Endothelial cell of umbilical vein (primary cell): ENCODE measurements around the gene COPS6. TPM values are rescaled to one million over a fixed set of nuclear protein-coding genes. Genes with fewer than 3 reads are reported as not detected.

Source experiments
- BruUV-seq: library from RNA; stranded (reverse); fragments of 400-500 nt; replicated peaks from 2 replicates; lab custom pipeline; 2021; lab: Mats Ljungman, UMichigan
- CTCF ChIA-PET: fragments of 300-600, 350-600 bp; sonication (Branson Sonifier 250); formaldehyde crosslinking; loops from one replicate; lab custom pipeline; 2021; ENCODE audit warnings: antibody characterized with exemption, inconsistent platforms; lab: Charles Lee
- POLR2A ChIA-PET: fragments of 300-600, 350-600 bp; sonication (Branson Sonifier 250); formaldehyde crosslinking; loops from one replicate; lab custom pipeline; 2021; ENCODE audit warnings: antibody characterized with exemption, inconsistent platforms; lab: Charles Lee
- DNase-seq: peaks from one replicate; pipeline ENCODE4 v3.0.0-alpha.2; 2011; ENCODE audit warnings: low read depth, low spot score
- FAIRE-seq: peaks from 2 replicates; lab custom pipeline; 2011; peaks lifted over from hg19 to GRCh38; lab: Jason Lieb, UNC
- H2AFZ ChIP-seq: 2 replicates; pipeline ENCODE4 v1.6.0; 2012; ENCODE audit warnings: low read depth, low read length, control low read depth, inconsistent platforms
- H3K27ac ChIP-seq: 2 replicates; pipeline ENCODE4 v1.5.1; 2011; ENCODE audit warnings: low read depth, mild to moderate bottlenecking, control low read depth, low read length, moderate library complexity; ENCODE audit not compliant: insufficient read depth
- H3K27me3 ChIP-seq, 2 experiments: 2 replicates each; pipeline versions ENCODE4 v1.6.0 to v1.6.1; 2011; ENCODE audit warnings: low read length in 2 of 2, mixed read lengths in 1 of 2; ENCODE audit not compliant: control insufficient read depth in 2 of 2, insufficient read depth in 2 of 2
- H3K36me3 ChIP-seq, 2 experiments: 2 replicates in 1 of 2; 3 replicates in 1 of 2; pipeline ENCODE4 v1.5.1; 2011; ENCODE audit warnings: low read length in 2 of 2, mild to moderate bottlenecking in 1 of 2, moderate library complexity in 1 of 2; ENCODE audit not compliant: control insufficient read depth in 2 of 2, insufficient read depth in 2 of 2; ENCODE audit errors: extremely low read depth in 1 of 2
- H3K4me1 ChIP-seq: 3 replicates; pipeline ENCODE4 v1.5.1; 2011; ENCODE audit warnings: mild to moderate bottlenecking, low read length; ENCODE audit not compliant: control insufficient read depth, insufficient read depth; ENCODE audit errors: extremely low read depth
- H3K4me2 ChIP-seq: 2 replicates; pipeline ENCODE4 v1.6.1; 2011; ENCODE audit warnings: low read length, control low read depth, mixed read lengths; ENCODE audit not compliant: insufficient read depth
- H3K4me3 ChIP-seq, 3 experiments: fragments of 200-600 bp in 1 of 3; sonication (generic), shearing (Covaris generic) in 1 of 3; replicated peaks in 1 of 3; 2 replicates each; pipeline ENCODE4 v1.5.1; 2011 to 2016; ENCODE audit warnings: control low read depth in 3 of 3, low read length in 3 of 3, mild to moderate bottlenecking in 2 of 3, inconsistent platforms in 1 of 3, low read depth in 1 of 3, moderate library complexity in 1 of 3; ENCODE audit not compliant: insufficient read depth in 1 of 3
- H3K79me2 ChIP-seq: 2 replicates; pipeline ENCODE4 v1.6.0; 2012; ENCODE audit warnings: low read length, inconsistent platforms; ENCODE audit not compliant: control insufficient read depth, insufficient read depth
- H3K9ac ChIP-seq: replicated peaks from 2 replicates; pipeline ENCODE3; 2011; ENCODE audit warnings: low read length, control low read depth; ENCODE audit not compliant: insufficient read depth; ENCODE audit errors: extremely low read depth
- H3K9me1 ChIP-seq: replicated peaks from 3 replicates; pipeline ENCODE4 v1.6.0; 2011; ENCODE audit warnings: mild to moderate bottlenecking, low read length; ENCODE audit not compliant: control insufficient read depth, insufficient read depth; ENCODE audit errors: extremely low read depth
- H3K9me3 ChIP-seq: replicated peaks from 2 replicates; pipeline ENCODE4 v1.5.1; 2012; ENCODE audit warnings: low read length, inconsistent platforms; ENCODE audit not compliant: control insufficient read depth, insufficient read depth
- H4K20me1 ChIP-seq: replicated peaks from 2 replicates; pipeline ENCODE3; 2011; ENCODE audit warnings: mild to moderate bottlenecking, low read length; ENCODE audit not compliant: control insufficient read depth, insufficient read depth; ENCODE audit errors: extremely low read depth
- CTCF ChIP-seq, 2 donors: IDR thresholded peaks; 1 replicate in 1 of 2; 2 replicates in 1 of 2; pipeline ENCODE4 v1.5.1; 2011; ENCODE audit warnings: low read length in 2 of 2, mild to moderate bottlenecking in 2 of 2, moderate library complexity in 2 of 2, control low read depth in 1 of 2, inconsistent platforms in 1 of 2, low read depth in 1 of 2; ENCODE audit not compliant: insufficient read depth in 1 of 2; ENCODE audit errors: extremely low read depth in 1 of 2
- EZH2 ChIP-seq: IDR thresholded peaks from 2 replicates; pipeline ENCODE4 v1.6.1; 2012; ENCODE audit warnings: borderline replicate concordance, low read depth, mild to moderate bottlenecking, moderate library complexity, low read length, inconsistent platforms; ENCODE audit not compliant: severe bottlenecking
- FOS ChIP-seq: IDR thresholded peaks from 2 replicates; pipeline ENCODE4 v1.6.1; 2011; ENCODE audit warnings: mild to moderate bottlenecking, low read length, moderate library complexity, borderline replicate concordance; ENCODE audit not compliant: insufficient read depth
- GATA2 ChIP-seq: IDR thresholded peaks from 2 replicates; pipeline ENCODE4 v1.7.0; 2011; ENCODE audit warnings: low read depth, mild to moderate bottlenecking, moderate library complexity, mixed read lengths, low read length; ENCODE audit not compliant: insufficient read length, insufficient read depth
- JUN ChIP-seq: IDR thresholded peaks from 2 replicates; pipeline ENCODE4 v1.6.1; 2011; ENCODE audit warnings: borderline replicate concordance, low read depth; ENCODE audit not compliant: insufficient read length, insufficient read depth
- MAX ChIP-seq: IDR thresholded peaks from 2 replicates; pipeline ENCODE4 v1.6.1; 2011; ENCODE audit not compliant: insufficient read depth, insufficient read length
- MYC ChIP-seq: IDR thresholded peaks from one replicate; pipeline ENCODE4 v1.6.1; 2011; ENCODE audit warnings: mild to moderate bottlenecking, low read depth, low read length
- POLR2A ChIP-seq: IDR thresholded peaks from 2 replicates; pipeline ENCODE4 v1.6.1; 2012; ENCODE audit warnings: low read depth, mild to moderate bottlenecking, control low read depth, low read length
- POLR2AphosphoS5 ChIP-seq: IDR thresholded peaks from 2 replicates; pipeline ENCODE4 v1.6.1; 2012; ENCODE audit warnings: low read depth, mild to moderate bottlenecking, control low read depth, low read length, moderate library complexity; ENCODE audit not compliant: insufficient read depth
- dilution Hi-C: fragments of 300-500 bp; cut with MboI; formaldehyde crosslinking; loops from one replicate; pipeline ENCODE4 v1.15.0; 2019; ENCODE audit warnings: low sequenced_read_pairs; ENCODE audit not compliant: extremely low pct_ligation_motif_present
- intact Hi-C: fragments of 100-400 bp; cut with micrococcal nuclease; formaldehyde crosslinking; loops from one replicate; pipeline ENCODE4 v1.10.0; 2022
- polyA plus RNA-seq, 4 experiments: library from polyadenylated mRNA; depleted of rRNA in 3 of 4; stranded (reverse) in 3 of 4; unstranded in 1 of 4; fragments of >200 nt; gene quantifications; 2 replicates each; pipeline versions ENCODE4 v1.2.1 to v1.2.3, GENCODE V29; 2011 to 2012; ENCODE audit warnings: missing spikeins in 1 of 4
- total RNA-seq: library from RNA; stranded (reverse); gene quantifications from 2 replicates; pipeline ENCODE4 v1.2.3, GENCODE V29; 2021

COPS6 gene
- total and polyA plus RNA-seq, 2 donors (not counting 3 experiments of a cell fraction or from before 2014, with no cell fraction given): 188 to 251 TPM

- no TSS peak for BruUV-seq
- H3K27ac ChIP-seq: no peak overlapping the region
- intact Hi-C loops (no loop called here), dilution Hi-C loops (no loop called here)
- no peak overlapping the region for H2AFZ ChIP-seq
- no peak overlapping the region for H3K4me3 ChIP-seq
- no peak overlapping the region for H3K4me2 ChIP-seq
- peaks cover 25 to 36% of the 10 kb centered on the region in 2 experiments for H3K36me3 ChIP-seq
- ChIA-PET CTCF (no interaction called here), POLR2A (no interaction called here)
- FAIRE-seq (no peak), DNase-seq (no peak)
- H3K79me2 ChIP-seq: no peaks in the 10 kb centered on the region
- H3K27me3 ChIP-seq: no peaks in the 10 kb centered on the region
- H3K9ac ChIP-seq: no peak overlapping the region
- no peaks in the 10 kb centered on the region for H3K9me1 ChIP-seq
- no peak for TF ChIP-seq JUN
- H4K20me1 ChIP-seq: no peaks in the 10 kb centered on the region
- H3K9me3 ChIP-seq: peaks cover 18% of the 10 kb centered on the region
- no peaks in the 10 kb centered on the region for H3K4me1 ChIP-seq
Measured at GRCh38 chr7:100066953-100067352, 21.8 kb upstream of the COPS6 start.

GRCh38 chr7:100069991-100070390 is 18.8 kb upstream of the COPS6 start:
- Histone ChIP-seq H3K4me1 (no peaks in the 10 kb centered on the region), H4K20me1 (no peaks in the 10 kb centered on the region), H3K36me3 (peaks cover 37 to 43% of the 10 kb centered on the region in 2 experiments), H3K27ac (no peak overlapping the region), H3K9me1 (no peaks in the 10 kb centered on the region), H3K9ac (no peak overlapping the region), H3K9me3 (peaks cover 26% of the 10 kb centered on the region), H3K4me2 (no peak overlapping the region), H3K79me2 (no peaks in the 10 kb centered on the region), H2AFZ (no peak overlapping the region), H3K27me3 (no peaks in the 10 kb centered on the region), H3K4me3 (no peak overlapping the region)
- TF ChIP-seq MYC (no peak), FOS (no peak), MAX (no peak), JUN (no peak), GATA2 (no peak), EZH2 (no peak), CTCF (IDR thresholded peaks at IDR 0.05; ENCODE audit: extremely low read depth in 1 of 2, insufficient read depth in 1 of 2, low read depth in 1 of 2, low read length in 2 of 2) (no peak), POLR2AphosphoS5 (no peak), POLR2A (no peak)
- no TSS peak for BruUV-seq
- DNase-seq (no peak), FAIRE-seq (no peak)
- intact Hi-C loops (no loop called here), dilution Hi-C loops (no loop called here)
- ChIA-PET CTCF (no interaction called here), POLR2A (interaction anchor here (0.6 to 0.7 kb wide), 2 partner anchors 11 to 31 kb away, joined by 3 read pairs; no protein-coding TSS in a partner anchor)
